ENCODE measurements around the gene TAF8.

The TAF8 gene

GRCh38 chr6:42038811-42039408 is 11.4 kb upstream of the TAF8 start:
- Histone ChIP-seq H3K4me2 (ENCODE audit: low read depth, low read length, poor library complexity, severe bottlenecking) (peak overlapping the region; percentile 82), H3K9me2 (replicated peaks; ENCODE audit: low read depth, low read length) (no peaks in the 10 kb centered on the region), H3K79me2 (ENCODE audit: insufficient read depth, low read length) (peaks cover 36% of the 10 kb centered on the region; the same call in 1 of the 2 replicates), H3K9me3 (ENCODE audit: insufficient read depth, low read depth, low read length) (no peaks in the 10 kb centered on the region), H3K9ac (ENCODE audit: low read depth, low read length, poor library complexity, severe bottlenecking) (peak overlapping the region; percentile 76), H3F3A (ENCODE audit: low read depth) (peaks cover 11% of the 10 kb centered on the region), H3K4me1 (ENCODE audit: insufficient read depth, low read length, poor library complexity, severe bottlenecking) (peaks cover 52% of the 10 kb centered on the region), H2AFZ (ENCODE audit: low read length) (no peak overlapping the region), H4K20me1 (ENCODE audit: insufficient read depth, low read length, poor library complexity, severe bottlenecking) (no peaks in the 10 kb centered on the region), H3K36me3 (ENCODE audit: insufficient read depth, low read length) (no peaks in the 10 kb centered on the region), H3K4me3 (ENCODE audit: low read length, poor library complexity, severe bottlenecking) (peak overlapping the region; percentile 67), H3K27me3 (ENCODE audit: insufficient read depth, low read length, poor library complexity, severe bottlenecking) (no peaks in the 10 kb centered on the region)
- TF ChIP-seq CTCF (conservative IDR thresholded peaks at IDR 0.05; ENCODE audit: low read length) (no peak), EZH2phosphoT487 (IDR thresholded peaks at IDR 0.05; ENCODE audit: borderline replicate concordance) (no peak)

DNA sequence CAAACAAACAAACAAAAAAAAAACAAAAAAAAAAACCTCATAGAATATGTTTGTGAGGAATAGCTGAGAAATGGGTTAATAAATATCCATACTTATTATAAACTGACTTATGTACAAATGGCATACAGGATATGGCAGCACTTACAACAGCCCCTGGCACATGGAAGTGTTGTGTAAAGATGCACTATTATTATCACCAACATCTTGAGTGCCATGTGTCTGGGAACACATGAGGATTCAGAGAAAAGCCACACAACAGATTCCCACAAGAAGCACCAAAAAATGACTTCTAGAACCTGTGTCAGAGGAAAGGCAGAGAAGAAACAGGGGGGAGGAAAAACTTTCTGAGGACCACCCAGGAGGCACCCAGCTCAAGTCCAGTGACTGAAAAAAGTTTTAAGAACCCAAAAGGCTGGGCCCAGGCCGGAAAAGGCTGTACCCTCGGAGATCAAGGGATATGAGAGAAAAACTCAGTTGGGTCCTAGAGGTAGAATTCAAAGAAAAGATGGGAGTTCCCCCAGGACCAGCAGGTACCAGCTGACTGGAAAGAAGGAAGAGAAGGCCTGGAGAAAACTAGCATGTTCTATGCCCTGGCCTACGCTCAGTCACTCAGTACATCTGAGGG is 9.4 kb upstream of the TAF8 start:
- peaks cover 65% of the 10 kb centered on the region for H3K4me1 ChIP-seq (ENCODE audit: insufficient read depth, low read length, poor library complexity, severe bottlenecking)
- H3K4me3 ChIP-seq (ENCODE audit: low read length, poor library complexity, severe bottlenecking): no peak overlapping the region
- H3K9me2 ChIP-seq (replicated peaks; ENCODE audit: low read depth, low read length): no peaks in the 10 kb centered on the region
- H3F3A ChIP-seq (ENCODE audit: low read depth): peaks cover 16% of the 10 kb centered on the region
- H3K27me3 ChIP-seq (ENCODE audit: insufficient read depth, low read length, poor library complexity, severe bottlenecking): no peaks in the 10 kb centered on the region
- no peak for TF ChIP-seq CTCF (conservative IDR thresholded peaks at IDR 0.05; ENCODE audit: low read length)
- TF ChIP-seq EZH2phosphoT487 (IDR thresholded peaks at IDR 0.05; ENCODE audit: borderline replicate concordance): no peak
- H3K4me2 ChIP-seq (ENCODE audit: low read depth, low read length, poor library complexity, severe bottlenecking): peak overlapping the region; percentile 38
- no peaks in the 10 kb centered on the region for H3K9me3 ChIP-seq (ENCODE audit: insufficient read depth, low read depth, low read length)
- peaks cover 41% of the 10 kb centered on the region; the same call in 1 of the 2 replicates for H3K79me2 ChIP-seq (ENCODE audit: insufficient read depth, low read length)
- H3K9ac ChIP-seq (ENCODE audit: low read depth, low read length, poor library complexity, severe bottlenecking): peak overlapping the region; percentile 76
- no peak overlapping the region for H2AFZ ChIP-seq (ENCODE audit: low read length)
- H3K36me3 ChIP-seq (ENCODE audit: insufficient read depth, low read length): no peaks in the 10 kb centered on the region
- H4K20me1 ChIP-seq (ENCODE audit: insufficient read depth, low read length, poor library complexity, severe bottlenecking): no peaks in the 10 kb centered on the region

DNA sequence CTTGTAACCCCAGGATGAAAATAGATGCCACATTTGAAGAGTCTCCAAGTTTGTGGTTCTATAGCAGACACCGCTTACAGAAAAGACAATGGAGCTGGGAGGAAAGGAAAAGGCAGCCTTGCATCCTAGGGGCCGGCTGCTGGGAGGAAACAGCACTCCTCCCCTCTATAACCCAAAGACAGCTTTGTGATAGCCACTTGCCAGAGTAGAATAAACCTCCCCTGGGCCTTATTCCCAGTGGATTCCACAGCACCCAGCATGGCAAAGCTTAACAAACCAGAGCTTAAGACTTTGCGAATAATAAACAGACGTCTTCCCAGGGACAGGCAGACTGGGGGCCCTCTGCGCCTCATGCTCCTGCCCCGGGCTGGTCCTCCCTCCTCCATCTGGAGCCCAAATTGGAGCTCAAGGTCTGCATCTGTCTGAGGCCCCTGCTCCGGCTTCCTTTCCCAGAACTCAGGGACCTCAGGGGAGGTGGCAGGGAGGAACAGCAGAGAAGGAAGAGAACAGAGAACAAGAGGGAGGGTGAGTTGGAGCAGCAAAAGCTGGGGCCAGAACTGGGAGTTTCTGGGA is 8.8 kb upstream of the TAF8 start:
- H3K4me1 ChIP-seq (ENCODE audit: insufficient read depth, low read length, poor library complexity, severe bottlenecking): peaks cover 71% of the 10 kb centered on the region
- no peaks in the 10 kb centered on the region for H3K27me3 ChIP-seq (ENCODE audit: insufficient read depth, low read length, poor library complexity, severe bottlenecking)
- peaks cover 16% of the 10 kb centered on the region for H3F3A ChIP-seq (ENCODE audit: low read depth)
- H3K9me3 ChIP-seq (ENCODE audit: insufficient read depth, low read depth, low read length): no peaks in the 10 kb centered on the region
- peaks cover 43% of the 10 kb centered on the region; the same call in 1 of the 2 replicates for H3K79me2 ChIP-seq (ENCODE audit: insufficient read depth, low read length)
- no peak for TF ChIP-seq CTCF (conservative IDR thresholded peaks at IDR 0.05; ENCODE audit: low read length)
- no peak for TF ChIP-seq EZH2phosphoT487 (IDR thresholded peaks at IDR 0.05; ENCODE audit: borderline replicate concordance)
- H3K9ac ChIP-seq (ENCODE audit: low read depth, low read length, poor library complexity, severe bottlenecking): peak overlapping the region; percentile 76
- H3K4me3 ChIP-seq (ENCODE audit: low read length, poor library complexity, severe bottlenecking): no peak overlapping the region
- H4K20me1 ChIP-seq (ENCODE audit: insufficient read depth, low read length, poor library complexity, severe bottlenecking): no peaks in the 10 kb centered on the region
- no peaks in the 10 kb centered on the region for H3K36me3 ChIP-seq (ENCODE audit: insufficient read depth, low read length)
- H3K9me2 ChIP-seq (replicated peaks; ENCODE audit: low read depth, low read length): no peaks in the 10 kb centered on the region
- H2AFZ ChIP-seq (ENCODE audit: low read length): no peak overlapping the region
- peak overlapping the region; percentile 38 for H3K4me2 ChIP-seq (ENCODE audit: low read depth, low read length, poor library complexity, severe bottlenecking)
